ENCODE measurements around the gene UGT1A10.
"Not testable (repeated sequence)": the region's sequence is repeated elsewhere in the genome, so short reads cannot be mapped to it uniquely, and the experiment has no call there.

UGT1A10 gene

GRCh38 chr2:233728723-233729301, 92.6 kb downstream of the UGT1A10 start, which contains the start of gene UGT1A3:
Gene UGT1A3, plus strand, starts transcription at chr2:233729042. Its CDS starts 85 bp downstream, at chr2:233729127.
- Histone ChIP-seq H3K27me3 (ENCODE audit: control insufficient read depth, low read length) (no peaks in the 10 kb centered on the region), H4K20me1 (ENCODE audit: control insufficient read depth, insufficient read depth, low read depth, low read length) (no peaks in the 10 kb centered on the region), H3K79me2 (ENCODE audit: control insufficient read depth, low read length) (no peaks in the 10 kb centered on the region), H3K36me3 (ENCODE audit: control insufficient read depth, low read length) (no peaks in the 10 kb centered on the region), H3K4me2 (ENCODE audit: low read length) (no peak within 1 kb of the TSS), H3K4me3 (ENCODE audit: low read length) (no peak within 1 kb of the TSS), H3K9me3 (ENCODE audit: control insufficient read depth, insufficient read depth, low read length) (no peaks in the 10 kb centered on the region), H3K9me2 (replicated peaks; ENCODE audit: control insufficient read depth, low read length) (no peaks in the 10 kb centered on the region), H3K4me1 (ENCODE audit: control insufficient read depth, low read length) (no peaks in the 10 kb centered on the region), H3F3A (ENCODE audit: control insufficient read depth, insufficient read depth) (no peaks in the 10 kb centered on the region), H3K27ac (ENCODE audit: low read depth, low read length) (no peak within 1 kb of the TSS)
- TF ChIP-seq CTCF (IDR thresholded peaks at IDR 0.05; ENCODE audit: low read depth, low read length, poor library complexity, severe bottlenecking) (no peak), EZH2phosphoT487 (IDR thresholded peaks at IDR 0.05; ENCODE audit: borderline replicate concordance, low read length) (no peak)

GRCh38 chr2:233736868-233737653, 100.8 kb downstream of the UGT1A10 start:
- not testable (repeated sequence) for H3K4me3 ChIP-seq (ENCODE audit: low read length); H3K4me1 ChIP-seq (ENCODE audit: control insufficient read depth, low read length); H3K9me2 ChIP-seq (replicated peaks; ENCODE audit: control insufficient read depth, low read length); H3K4me2 ChIP-seq (ENCODE audit: low read length); H3K27me3 ChIP-seq (ENCODE audit: control insufficient read depth, low read length); H3K9me3 ChIP-seq (ENCODE audit: control insufficient read depth, insufficient read depth, low read length); H3K36me3 ChIP-seq (ENCODE audit: control insufficient read depth, low read length); H3F3A ChIP-seq (ENCODE audit: control insufficient read depth, insufficient read depth); H4K20me1 ChIP-seq (ENCODE audit: control insufficient read depth, insufficient read depth, low read depth, low read length); H3K79me2 ChIP-seq (ENCODE audit: control insufficient read depth, low read length); H3K27ac ChIP-seq (ENCODE audit: low read depth, low read length)

- Histone ChIP-seq H3K9me3 (ENCODE audit: control insufficient read depth, insufficient read depth, low read length) (no peaks in the 10 kb centered on the region), H3K27me3 (ENCODE audit: control insufficient read depth, low read length) (no peaks in the 10 kb centered on the region)
- TF ChIP-seq CTCF (IDR thresholded peaks at IDR 0.05; ENCODE audit: low read depth, low read length, poor library complexity, severe bottlenecking) (no peak), EZH2phosphoT487 (IDR thresholded peaks at IDR 0.05; ENCODE audit: borderline replicate concordance, low read length) (no peak)
Observed at GRCh38 chr2:233740870-233741269, 104.6 kb downstream of the UGT1A10 start.

More at GRCh38 chr2:233740870-233741269, 104.6 kb downstream of the UGT1A10 start:
- Histone ChIP-seq H3K36me3 (ENCODE audit: control insufficient read depth, low read length) (no peaks in the 10 kb centered on the region), H3F3A (ENCODE audit: control insufficient read depth, insufficient read depth) (no peaks in the 10 kb centered on the region), H3K9me2 (replicated peaks; ENCODE audit: control insufficient read depth, low read length) (no peaks in the 10 kb centered on the region), H3K4me2 (ENCODE audit: low read length) (no peak overlapping the region), H3K79me2 (ENCODE audit: control insufficient read depth, low read length) (no peaks in the 10 kb centered on the region), H3K4me1 (ENCODE audit: control insufficient read depth, low read length) (no peaks in the 10 kb centered on the region), H3K27ac (ENCODE audit: low read depth, low read length) (no peak overlapping the region), H4K20me1 (ENCODE audit: control insufficient read depth, insufficient read depth, low read depth, low read length) (no peaks in the 10 kb centered on the region), H3K4me3 (ENCODE audit: low read length) (no peak overlapping the region)

Measured in DOHH2 (cell line).